Measurements from ENCODE around the gene TCF23. TPM values are rescaled to one million over a fixed set of nuclear protein-coding genes. Genes with fewer than 3 reads are reported as not detected.
"Not testable (repeated sequence)": the region's sequence is repeated elsewhere in the genome, so short reads cannot be mapped to it uniquely, and the experiment has no call there.

TCF23 gene
- total and polyA plus RNA-seq, 8 donors = 0.03 to 0.19 (median 0.04) TPM; not detected in 4

DNA sequence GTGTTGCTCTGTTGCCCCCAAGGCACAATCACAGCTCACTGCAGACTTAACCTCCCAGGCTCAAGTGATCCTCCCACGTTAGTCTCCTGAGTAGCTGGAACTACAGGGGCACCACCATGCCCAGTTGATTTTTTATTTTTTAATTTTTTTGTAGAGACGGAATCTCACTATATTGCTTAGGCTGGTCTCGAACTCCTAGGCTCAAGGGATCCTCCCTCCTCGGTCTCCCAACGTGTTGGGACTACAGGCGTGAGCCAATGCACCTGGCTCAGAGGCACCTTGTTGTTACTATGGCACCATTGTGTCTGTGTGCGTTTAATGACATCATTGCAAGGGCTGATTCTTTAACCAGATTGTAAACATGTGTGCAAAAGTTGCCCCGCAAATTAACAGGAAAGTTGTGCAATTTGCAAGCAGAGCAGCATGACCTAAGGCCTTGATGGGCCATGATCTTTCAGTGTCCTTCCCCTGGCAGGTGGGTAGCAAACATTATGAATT lies 22.6 kb downstream of the TCF23 start:
- Histone ChIP-seq H3K9me3 (no peaks in the 10 kb centered on the region), H3K27ac (no peak overlapping the region), H3K4me1 (no peaks in the 10 kb centered on the region), H3K36me3 (no peaks in the 10 kb centered on the region), H3K4me3 (no peak overlapping the region), H3K27me3 (no peaks in the 10 kb centered on the region)
- FAIRE-seq (no peak), DNase-seq (no peak), ATAC-seq (no peak)
- WGBS, 2 donors = 41 to 48% methylated on average over 8 of the region's 8 CpGs
- TF ChIP-seq, protein P1, sequence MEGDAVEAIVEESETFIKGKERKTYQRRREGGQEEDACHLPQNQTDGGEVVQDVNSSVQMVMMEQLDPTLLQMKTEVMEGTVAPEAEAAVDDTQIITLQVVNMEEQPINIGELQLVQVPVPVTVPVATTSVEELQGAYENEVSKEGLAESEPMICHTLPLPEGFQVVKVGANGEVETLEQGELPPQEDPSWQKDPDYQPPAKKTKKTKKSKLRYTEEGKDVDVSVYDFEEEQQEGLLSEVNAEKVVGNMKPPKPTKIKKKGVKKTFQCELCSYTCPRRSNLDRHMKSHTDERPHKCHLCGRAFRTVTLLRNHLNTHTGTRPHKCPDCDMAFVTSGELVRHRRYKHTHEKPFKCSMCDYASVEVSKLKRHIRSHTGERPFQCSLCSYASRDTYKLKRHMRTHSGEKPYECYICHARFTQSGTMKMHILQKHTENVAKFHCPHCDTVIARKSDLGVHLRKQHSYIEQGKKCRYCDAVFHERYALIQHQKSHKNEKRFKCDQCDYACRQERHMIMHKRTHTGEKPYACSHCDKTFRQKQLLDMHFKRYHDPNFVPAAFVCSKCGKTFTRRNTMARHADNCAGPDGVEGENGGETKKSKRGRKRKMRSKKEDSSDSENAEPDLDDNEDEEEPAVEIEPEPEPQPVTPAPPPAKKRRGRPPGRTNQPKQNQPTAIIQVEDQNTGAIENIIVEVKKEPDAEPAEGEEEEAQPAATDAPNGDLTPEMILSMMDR (IDR thresholded peaks at IDR 0.05) = no peak
- intact Hi-C loops (cut with DNase I) = no loop called here

- H3K4me3 ChIP-seq = no peak overlapping the region
Measured at GRCh38 chr2:27174638-27175037, 25.8 kb downstream of the TCF23 start.

DNA sequence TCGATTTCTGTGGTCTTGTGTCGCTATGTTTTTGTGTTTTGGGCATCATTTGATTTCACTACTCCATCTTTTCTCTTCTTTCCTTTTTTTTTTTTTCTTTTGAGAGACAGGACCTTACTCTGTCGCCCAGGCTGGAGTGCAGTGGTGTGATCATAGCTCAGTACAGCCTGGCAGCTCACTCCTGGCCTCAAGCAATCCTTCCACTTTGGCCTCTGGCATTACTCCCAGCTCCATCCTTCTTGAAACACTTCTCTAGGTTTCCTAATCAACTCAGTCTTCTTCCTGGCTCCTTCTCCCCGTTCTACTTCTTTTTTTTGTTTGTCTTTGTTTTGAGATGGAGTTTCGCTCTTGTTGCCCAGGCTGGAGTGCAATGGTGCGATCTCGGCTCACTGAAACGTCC lies 26.5 kb downstream of the TCF23 start:
- 59 to 66% methylated on average over 8 of the region's 8 CpGs for WGBS, 2 donors
- FAIRE-seq (no peak), ATAC-seq (no peak), DNase-seq (no peak)
- no peaks in the 10 kb centered on the region for H3K27me3 ChIP-seq
- H3K27ac ChIP-seq = no peak overlapping the region
- no peak overlapping the region for H3K4me3 ChIP-seq
- intact Hi-C loops (cut with DNase I) = no loop called here
- no peaks in the 10 kb centered on the region for H3K36me3 ChIP-seq
- no peaks in the 10 kb centered on the region for H3K9me3 ChIP-seq
- no peaks in the 10 kb centered on the region for H3K4me1 ChIP-seq
- TF ChIP-seq, protein P1 (IDR thresholded peaks at IDR 0.05) = no peak

More at GRCh38 chr2:27174638-27175037, 25.8 kb downstream of the TCF23 start:
- 68 to 70% methylated on average over 6 of the region's 6 CpGs for WGBS, 2 donors
- ATAC-seq = no peak
- Histone ChIP-seq H3K9me3 (no peaks in the 10 kb centered on the region), H3K4me1 (no peaks in the 10 kb centered on the region), H3K36me3 (no peaks in the 10 kb centered on the region), H3K27ac (no peak overlapping the region), H3K27me3 (no peaks in the 10 kb centered on the region)
- no peak for DNase-seq
- TF ChIP-seq, protein P1 (IDR thresholded peaks at IDR 0.05) = no peak
- intact Hi-C loops (cut with DNase I) = no loop called here
- FAIRE-seq = no peak

GRCh38 chr2:27175781-27176180 lies 27.0 kb downstream of the TCF23 start:
- intact Hi-C loops (cut with DNase I); H3K4me3 ChIP-seq; H3K36me3 ChIP-seq; H3K4me1 ChIP-seq; ATAC-seq; H3K27ac ChIP-seq; H3K27me3 ChIP-seq; DNase-seq; H3K9me3 ChIP-seq; FAIRE-seq: not testable (repeated sequence)
- WGBS, 2 donors = 68 to 79% methylated on average over 4 of the region's 4 CpGs

GRCh38 chr2:27177441-27178351 lies 28.9 kb downstream of the TCF23 start:
- no peak for FAIRE-seq
- WGBS, 2 donors = 46 to 52% methylated on average over 15 of the region's 15 CpGs
- H3K4me3 ChIP-seq = no peak overlapping the region
- H3K27ac ChIP-seq = no peak overlapping the region
- no peak for ATAC-seq
- no peaks in the 10 kb centered on the region for H3K9me3 ChIP-seq
- H3K4me1 ChIP-seq = no peaks in the 10 kb centered on the region
- no peaks in the 10 kb centered on the region for H3K36me3 ChIP-seq
- TF ChIP-seq, protein P1 (IDR thresholded peaks at IDR 0.05) = no peak
- DNase-seq = no peak
- intact Hi-C loops (cut with DNase I) = no loop called here
- peaks cover 0 to 6% (median 0%) of the 10 kb centered on the region in 4 donors for H3K27me3 ChIP-seq

All from pancreas (tissue), 10 donors.